Endometrium (tissue), 2 donors: ENCODE data around the gene SERPINA1.
"Not testable (repeated sequence)": the region's sequence is repeated elsewhere in the genome, so short reads cannot be mapped to it uniquely, and the experiment has no call there.

ENCODE experiments used
- FAIRE-seq: peaks from 2 replicates; lab custom pipeline; 2012; peaks lifted over from hg19 to GRCh38; lab: Jason Lieb, UNC
- donor health status: control.
- donor health status: control.

Gene SERPINA1

GRCh38 chr14:94368956-94369355, 19.4 kb downstream of the SERPINA1 start:
- FAIRE-seq = no peak

- FAIRE-seq = no peak
Observed at GRCh38 chr14:94368243-94368590, 20.2 kb downstream of the SERPINA1 start.

GRCh38 chr14:94367347-94368242, 20.8 kb downstream of the SERPINA1 start:
- FAIRE-seq = no peak

- no peak for FAIRE-seq
Observed at GRCh38 chr14:94366146-94366915, 22.1 kb downstream of the SERPINA1 start, which contains the start of gene SERPINA2. TSS of gene SERPINA2 (minus strand) at chr14:94366698.

GRCh38 chr14:94365624-94366023, 22.8 kb downstream of the SERPINA1 start:
- FAIRE-seq = no peak

- FAIRE-seq = no peak
Observed at GRCh38 chr14:94364964-94365363, 23.4 kb downstream of the SERPINA1 start.

- no peak for FAIRE-seq
Observed at GRCh38 chr14:94364037-94364436, 24.4 kb downstream of the SERPINA1 start.

- no peak for FAIRE-seq
Observed at GRCh38 chr14:94363151-94363624, 25.2 kb downstream of the SERPINA1 start.

GRCh38 chr14:94362614-94363133, 25.7 kb downstream of the SERPINA1 start:
- no peak for FAIRE-seq

- no peak for FAIRE-seq
Observed at GRCh38 chr14:94361682-94362081, 26.7 kb downstream of the SERPINA1 start.

- no peak for FAIRE-seq
Observed at GRCh38 chr14:94360945-94361565, 27.3 kb downstream of the SERPINA1 start.

GRCh38 chr14:94357166-94357565, 31.2 kb downstream of the SERPINA1 start:
- FAIRE-seq = no peak

- FAIRE-seq = no peak
Observed at GRCh38 chr14:94356379-94357056, 31.9 kb downstream of the SERPINA1 start.

- FAIRE-seq = no peak
Observed at GRCh38 chr14:94355191-94355794, 33.1 kb downstream of the SERPINA1 start.

- no peak for FAIRE-seq
Observed at GRCh38 chr14:94354638-94355185, 33.7 kb downstream of the SERPINA1 start.

GRCh38 chr14:94354190-94354589, 34.2 kb downstream of the SERPINA1 start:
- not testable (repeated sequence) for FAIRE-seq

- FAIRE-seq = no peak
Observed at GRCh38 chr14:94349276-94349675, 39.1 kb downstream of the SERPINA1 start.

GRCh38 chr14:94348836-94349235, 39.6 kb downstream of the SERPINA1 start:
- FAIRE-seq = no peak

- FAIRE-seq = no peak
Observed at GRCh38 chr14:94346841-94347240, 41.6 kb downstream of the SERPINA1 start.

GRCh38 chr14:94346065-94346786, 42.2 kb downstream of the SERPINA1 start:
- not testable (repeated sequence) for FAIRE-seq
